HG02852 (cell line): Measurements from ENCODE around the gene MRPL33.

Experiments
- ATAC-seq: cut with Tn5 transposase; IDR thresholded peaks from one replicate; pipeline ENCODE4 v1.9.1; 2021; ENCODE audit warnings: mild to moderate bottlenecking, moderate library complexity; ENCODE audit not compliant: unreplicated experiment

The MRPL33 gene

DNA sequence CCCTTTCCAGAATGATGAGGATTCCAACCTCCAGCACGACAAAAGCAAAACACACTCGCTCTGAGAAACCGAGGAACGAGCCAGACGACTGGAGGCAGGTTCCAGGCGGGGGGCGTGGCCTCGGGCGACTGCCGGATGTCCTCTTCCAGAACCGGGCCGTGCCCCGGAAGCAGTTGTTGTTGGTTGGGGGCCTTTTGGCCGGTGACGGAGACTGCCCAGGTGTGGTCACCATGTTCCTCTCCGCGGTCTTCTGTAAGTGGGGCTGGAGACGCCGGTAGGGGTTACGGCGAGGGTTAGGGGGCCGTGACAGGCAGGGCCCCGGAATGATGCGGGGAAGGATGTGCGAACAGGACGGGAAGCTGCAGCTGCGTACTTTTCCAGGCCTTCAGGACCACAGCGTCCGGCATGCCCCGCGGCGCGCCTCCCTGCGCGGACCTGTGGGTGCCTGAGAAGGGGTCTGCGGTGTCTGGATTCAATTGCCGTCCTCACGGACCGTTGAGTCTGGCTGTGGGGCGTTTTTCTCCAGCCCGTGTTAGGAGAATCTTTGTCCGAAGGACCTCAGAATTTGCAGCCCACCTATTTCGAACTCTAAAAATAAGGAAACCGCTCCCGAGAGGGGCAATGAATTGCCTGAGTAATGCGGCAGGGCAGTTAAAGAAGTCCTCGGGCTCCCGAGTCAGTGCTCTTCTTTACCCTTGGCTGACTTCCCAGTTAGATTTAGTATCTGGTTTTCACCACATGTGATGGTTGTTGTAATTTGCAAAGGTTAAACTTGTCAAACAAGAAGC, at the start of gene MRPL33:
Gene MRPL33 (plus strand): TSS at position 172 of the 788 bp plus-strand sequence. CDS start 59 bp downstream, at position 231.
- ATAC-seq = peak; percentile 98

DNA sequence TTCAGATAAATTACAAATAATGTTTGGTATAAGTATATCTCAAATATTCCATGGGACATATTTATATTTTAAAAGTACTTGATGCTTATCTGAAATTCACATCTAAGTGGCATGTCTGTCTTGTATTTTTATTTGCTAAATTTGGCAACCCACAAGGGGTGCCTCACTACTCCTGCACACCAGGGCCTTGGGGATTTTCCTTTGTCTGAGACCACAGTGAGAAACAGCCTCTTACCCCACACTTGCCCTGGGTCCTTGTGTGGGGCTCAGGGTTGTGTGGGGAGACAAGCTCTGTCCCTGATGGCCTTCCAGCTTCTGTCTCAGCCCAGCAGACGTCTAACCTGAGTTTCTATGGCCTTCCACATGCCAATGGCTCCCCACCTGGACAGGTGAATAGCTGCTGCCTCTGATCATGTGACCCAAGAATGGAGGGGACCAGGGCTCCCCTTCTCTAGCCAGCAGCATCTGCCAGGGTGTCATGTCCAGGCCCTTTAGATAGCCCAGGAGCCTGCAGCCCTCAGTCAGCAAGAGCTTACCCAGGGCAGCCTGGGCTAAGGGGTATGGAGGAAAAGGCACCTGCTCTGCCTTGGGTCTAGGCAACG, 49.5 kb upstream of the MRPL33 start:
- ATAC-seq = no peak

DNA sequence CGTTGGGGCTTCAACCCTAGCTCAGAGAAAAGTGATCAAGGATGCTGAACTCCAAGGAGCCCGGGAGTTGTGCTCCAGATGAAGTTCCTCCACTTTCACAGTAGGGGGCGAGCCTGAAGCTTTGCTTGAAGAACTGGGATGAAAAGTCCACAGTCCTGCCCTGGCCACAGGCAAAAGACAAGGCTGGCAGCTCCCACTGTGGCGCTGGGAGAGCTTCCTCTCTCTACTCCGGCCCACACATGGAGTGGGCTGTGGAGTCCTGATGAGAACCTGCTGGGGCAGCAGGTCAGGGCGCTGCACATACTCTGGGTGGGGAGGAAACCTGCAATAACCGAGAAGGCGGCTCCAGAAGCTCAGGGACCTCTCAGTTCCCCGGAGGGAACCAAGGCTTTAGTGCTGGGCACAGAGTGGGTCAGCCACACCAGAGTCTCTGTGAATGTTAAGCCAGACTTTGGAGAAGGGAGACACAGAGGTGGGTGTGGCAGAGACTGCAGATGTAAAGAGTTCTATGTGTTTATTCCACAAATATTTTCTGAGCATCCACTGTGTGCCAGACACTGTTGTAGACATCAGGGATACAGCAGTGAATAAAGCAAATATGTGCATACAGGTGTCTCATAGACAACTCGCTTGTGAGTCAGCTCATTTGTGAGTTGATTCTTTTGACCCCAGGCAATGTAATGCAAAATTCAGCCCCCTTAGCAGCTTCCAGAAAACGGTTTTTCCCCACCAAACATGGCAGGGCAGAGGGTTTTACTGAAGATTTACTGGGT, 48.0 kb upstream of the MRPL33 start:
- no peak for ATAC-seq

DNA sequence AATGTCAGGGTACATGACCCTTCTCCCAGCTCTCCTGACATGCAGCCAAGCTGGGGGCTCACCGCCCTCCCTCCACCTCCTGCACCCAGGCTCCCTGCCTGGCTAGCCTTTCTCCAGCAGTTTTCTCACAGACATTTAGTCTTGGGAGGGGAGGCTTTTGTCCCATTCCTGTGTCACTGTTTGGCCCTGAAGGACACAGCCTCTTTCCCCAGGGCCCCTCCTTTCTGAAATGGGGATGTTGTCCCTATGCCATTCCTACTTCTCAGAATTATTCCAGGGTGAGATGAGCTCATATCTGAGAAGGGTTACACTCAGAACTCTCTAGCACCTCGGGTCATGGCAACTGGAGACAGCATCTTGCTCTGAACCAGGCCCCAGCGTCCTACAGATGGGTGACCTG, 47.3 kb upstream of the MRPL33 start:
- ATAC-seq = no peak

DNA sequence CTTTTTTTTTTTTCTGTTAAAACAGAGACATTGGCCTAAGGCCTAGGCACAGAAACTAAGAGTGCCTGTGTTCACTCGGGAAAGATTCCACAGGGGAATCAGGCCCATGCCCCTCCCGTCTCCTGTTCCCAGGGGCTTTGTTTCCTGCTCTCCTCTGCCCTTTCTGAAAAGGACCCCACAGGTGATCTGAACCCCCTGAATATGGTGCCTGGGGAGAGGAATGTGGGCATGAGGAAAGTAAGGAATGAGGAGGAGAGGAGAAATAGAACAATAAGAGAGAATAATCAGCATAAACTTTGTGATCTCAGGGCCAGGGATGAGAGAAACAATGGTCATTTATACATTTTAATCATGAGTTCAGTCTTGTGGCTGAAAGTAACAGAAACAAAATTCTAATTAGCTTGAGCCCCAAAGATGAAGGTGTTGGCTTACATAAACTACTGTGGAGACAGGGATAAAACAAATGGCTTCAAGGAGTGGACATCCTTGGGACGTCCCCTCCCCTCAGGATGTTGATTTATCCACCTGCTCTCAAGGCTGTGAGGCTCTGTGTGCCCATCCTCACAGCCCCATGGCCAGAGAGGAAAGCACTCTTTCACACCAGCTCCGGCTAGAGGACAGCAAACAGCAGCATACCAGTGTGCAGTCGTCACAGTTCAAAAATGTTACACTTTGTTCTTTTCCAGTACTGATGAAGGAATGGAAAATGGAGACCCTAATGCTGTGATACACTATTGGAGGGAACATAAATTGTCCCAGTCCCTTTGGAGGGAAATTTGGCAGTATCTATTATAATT, 46.4 kb upstream of the MRPL33 start:
- ATAC-seq = no peak

DNA sequence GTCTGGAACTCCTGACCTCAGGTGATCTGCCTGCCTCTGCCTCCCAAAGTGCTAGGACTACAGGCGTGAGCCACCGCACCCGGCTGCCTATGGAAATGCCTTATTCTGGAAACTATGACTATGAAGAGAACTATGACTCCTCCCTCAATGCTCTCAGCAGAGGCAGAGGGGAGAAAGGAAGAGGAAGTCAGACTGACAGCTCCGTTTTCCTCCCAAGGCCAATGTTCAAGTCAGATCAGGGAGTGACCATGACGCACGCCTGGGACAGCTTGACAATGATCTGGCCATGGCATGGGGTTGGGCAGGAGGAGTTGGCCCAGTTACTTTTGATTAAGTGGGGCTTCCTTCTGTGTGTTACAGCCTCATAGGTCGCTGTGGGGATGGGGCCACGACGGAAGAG, 44.3 kb upstream of the MRPL33 start:
- ATAC-seq = no peak

DNA sequence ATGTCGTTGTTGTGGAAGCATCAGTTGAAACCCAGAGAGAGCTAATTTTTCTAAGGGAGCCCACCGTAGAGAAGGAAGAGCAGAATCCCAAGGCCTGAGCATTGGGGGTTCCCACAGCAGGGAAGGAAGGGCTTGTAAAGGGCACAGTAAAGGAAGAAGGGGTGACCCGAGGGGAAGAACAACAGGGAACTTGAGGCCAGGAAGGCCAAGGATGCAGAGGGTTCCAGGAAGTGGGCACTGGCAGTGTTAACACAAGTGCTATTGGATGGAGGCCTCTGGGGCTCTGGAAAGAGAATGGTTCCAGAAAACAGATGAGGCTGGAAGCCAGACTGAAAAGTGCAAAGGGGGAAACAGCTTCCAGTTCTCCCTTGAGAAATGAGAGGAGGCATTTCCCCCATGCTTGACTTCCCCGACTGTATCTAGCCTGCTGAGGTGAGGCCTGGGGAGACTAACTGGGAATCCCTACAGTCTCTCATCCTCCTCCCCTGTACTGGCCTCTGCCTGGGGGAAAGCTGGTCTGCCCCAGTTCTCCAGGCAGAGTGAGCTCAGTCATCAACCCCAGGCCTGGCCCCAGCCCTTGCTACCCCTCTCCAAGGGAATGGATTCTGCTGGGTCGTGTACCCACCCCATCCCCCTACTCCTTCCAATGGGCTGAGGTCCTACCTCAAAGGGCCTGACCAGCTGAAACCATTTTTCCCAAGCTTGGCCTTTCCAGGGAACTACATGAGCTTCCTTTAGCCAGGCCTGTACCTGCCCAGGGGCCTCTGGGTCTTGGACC, 43.2 kb upstream of the MRPL33 start:
- ATAC-seq = no peak

DNA sequence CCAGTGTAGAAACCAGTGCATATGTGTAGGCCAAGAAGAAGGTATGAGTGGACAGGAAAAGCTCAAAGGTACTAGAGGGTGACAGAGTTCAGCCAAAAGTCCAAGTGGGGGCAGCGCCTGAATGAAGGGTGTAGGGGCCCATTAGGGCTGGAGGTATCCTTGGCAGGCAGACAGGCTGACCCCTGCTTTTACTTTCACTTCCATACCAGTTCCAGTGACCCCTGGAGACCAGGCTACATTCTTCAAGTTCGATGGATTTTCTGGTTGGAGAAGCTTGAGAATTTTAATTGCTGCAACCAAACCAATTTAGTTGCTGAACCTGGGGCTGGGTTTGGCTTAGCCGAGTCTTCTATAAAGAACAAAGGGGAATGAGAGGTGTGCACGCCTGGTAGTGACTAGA, 42.3 kb upstream of the MRPL33 start:
- ATAC-seq = no peak

DNA sequence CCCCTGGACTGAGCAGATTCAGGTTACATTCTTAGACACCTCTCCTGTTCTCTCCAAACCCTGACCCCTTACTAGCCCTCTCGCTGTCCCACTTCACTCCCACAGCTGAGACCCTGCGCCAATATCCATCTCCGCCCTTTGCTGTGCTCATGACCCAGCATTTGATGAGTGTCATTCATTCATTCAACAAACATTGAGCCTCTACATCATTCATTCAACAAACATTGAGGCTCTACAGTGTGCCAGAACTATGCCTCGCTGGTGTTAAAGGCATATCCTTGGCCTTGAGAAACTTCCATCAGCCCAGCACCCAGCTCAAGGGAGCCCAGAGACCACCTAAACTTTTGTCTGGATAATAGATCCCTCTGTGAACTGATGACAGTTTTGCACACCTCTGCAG, 41.9 kb upstream of the MRPL33 start:
- no peak for ATAC-seq

DNA sequence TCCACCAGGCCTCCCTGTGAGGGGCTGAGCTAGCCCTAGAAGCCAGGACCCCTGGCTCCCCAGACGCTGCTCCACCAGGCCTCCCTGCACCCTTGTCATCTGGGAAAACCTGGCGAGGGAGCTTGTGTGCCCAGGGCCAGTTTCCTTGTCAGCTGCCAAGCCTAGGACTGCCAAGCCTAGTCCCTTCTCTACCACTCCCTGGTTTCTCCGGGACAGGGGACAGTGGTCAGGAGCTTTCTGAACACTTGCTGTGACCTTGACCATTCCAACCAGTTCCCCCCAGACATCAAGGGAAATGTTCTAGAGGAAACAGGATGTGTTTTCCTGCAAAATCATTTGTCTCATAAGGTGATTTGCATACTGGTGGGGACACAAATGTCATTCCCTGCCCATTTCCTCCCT, 41.3 kb upstream of the MRPL33 start:
- no peak for ATAC-seq

DNA sequence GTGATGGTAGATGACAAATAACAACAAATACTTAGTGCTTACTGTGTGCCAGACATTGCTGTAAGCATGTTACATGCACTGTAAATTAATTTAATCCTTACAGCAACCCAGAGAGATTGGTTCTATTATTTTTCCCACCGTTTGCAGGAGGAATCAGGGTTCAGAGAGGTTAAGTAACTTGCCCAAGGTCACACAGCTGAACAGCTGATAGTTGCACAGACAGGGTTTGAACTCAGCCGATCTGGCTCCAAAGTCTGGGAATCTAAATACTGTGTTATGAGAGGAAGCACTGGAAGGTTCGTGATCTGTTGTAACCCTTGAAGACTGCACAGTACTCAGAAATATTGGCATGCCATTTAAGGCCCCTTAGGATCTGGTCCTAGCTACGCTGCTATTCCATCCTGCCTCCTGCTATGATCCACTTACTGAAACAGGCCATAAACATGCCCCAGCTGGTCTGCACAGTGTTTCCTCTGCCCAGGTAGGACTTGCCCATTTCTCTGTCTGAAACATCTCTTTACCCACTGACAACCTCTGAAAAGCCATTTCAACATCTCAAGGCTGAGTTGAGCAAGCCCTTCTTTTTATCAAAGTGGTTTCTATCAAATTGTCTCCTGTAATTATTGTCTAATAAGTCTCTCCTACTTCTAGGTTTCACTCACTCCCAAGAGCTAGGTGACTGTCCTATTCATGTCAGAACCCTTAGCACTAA, 40.4 kb upstream of the MRPL33 start:
- ATAC-seq = no peak

DNA sequence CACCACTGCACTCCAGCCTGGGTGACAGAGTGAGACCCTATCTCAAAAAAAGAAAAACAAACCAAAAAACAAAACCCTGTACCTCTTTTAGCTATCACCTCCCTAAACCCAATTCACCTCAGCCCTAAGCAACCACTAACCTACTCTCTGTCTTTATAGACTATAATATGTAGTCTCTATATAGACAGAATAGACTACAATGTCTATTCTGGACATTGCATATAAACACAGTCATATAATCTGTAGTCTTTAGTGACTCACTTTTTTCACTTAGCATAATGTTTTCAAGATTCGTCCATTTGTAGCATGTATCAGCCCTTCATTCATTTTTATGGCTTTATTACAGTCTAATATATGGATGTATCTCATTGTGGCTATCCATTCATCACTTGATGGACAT, 37.2 kb upstream of the MRPL33 start:
- ATAC-seq = no peak

DNA sequence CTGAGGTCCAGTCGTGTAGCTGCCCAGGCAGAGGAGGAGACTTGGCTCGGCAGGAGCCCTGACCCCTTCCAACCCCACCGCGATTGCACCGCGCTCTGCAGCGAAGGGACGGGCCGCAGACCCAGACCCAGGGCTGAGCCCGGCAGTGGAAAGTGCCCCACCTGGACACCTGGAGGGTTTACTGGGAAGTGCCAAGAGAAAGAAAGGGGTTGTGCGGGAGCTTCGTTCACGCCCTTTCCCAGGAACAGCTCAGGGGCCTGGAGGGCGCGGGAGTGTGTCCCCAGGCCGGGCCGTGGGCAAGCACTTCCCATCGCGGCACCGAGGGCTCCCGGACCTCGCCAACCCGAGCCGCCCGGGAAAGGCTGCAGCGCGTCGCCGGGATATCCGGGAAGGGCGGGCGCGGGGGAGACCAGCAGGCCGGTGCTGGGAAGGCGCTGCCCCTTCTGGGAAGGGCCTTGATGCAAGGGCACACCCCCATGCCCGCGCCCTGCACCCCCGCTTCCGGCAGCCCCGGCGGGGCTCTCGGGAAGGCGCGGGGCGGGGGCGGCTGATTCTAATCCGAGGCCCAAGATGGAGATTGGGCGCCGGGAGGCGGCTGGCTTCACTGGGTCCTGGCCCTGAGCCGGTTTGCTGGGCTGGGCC, 36.1 kb upstream of the MRPL33 start:
- no peak for ATAC-seq

DNA sequence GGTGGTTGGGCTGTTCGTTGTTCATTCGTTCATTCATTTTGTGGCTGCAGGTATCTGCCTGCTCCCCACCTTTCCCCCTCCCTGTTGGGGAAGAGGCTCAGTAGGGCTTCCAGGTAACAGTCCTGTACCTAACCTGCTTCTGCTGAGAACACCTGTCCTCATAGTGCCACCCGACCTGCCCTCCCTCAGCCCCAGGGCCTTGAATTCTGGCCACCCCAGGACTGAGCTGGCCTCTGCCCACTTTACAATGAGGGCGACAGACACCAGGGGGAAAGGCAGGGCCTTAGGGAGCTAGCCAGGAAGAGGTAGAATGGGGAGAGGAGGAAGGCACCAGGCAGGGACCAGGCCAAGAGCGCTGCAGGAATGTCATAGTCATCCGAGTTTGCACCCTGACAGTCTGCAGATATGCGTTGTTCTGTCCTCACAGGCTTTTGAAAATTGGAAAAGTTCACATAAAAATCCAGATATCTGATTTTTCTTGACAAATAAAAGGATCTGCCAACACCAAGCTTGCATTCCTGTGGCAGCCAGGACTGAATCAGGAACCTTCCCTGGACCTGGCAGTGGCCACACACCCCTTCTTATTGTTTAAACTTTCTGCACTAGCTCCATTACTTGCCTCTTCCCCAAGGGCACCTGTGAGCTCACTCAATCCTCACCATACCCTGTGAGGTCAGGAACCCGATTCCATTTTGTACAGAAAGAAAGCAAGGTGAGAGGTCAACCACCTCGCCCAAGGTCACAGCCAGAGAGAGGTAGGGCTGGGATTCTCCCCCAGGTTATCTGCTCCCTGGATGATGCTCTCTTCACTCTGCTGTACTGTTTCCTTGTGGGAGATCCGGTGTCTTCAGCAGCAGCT, 35.3 kb upstream of the MRPL33 start:
- ATAC-seq = no peak

DNA sequence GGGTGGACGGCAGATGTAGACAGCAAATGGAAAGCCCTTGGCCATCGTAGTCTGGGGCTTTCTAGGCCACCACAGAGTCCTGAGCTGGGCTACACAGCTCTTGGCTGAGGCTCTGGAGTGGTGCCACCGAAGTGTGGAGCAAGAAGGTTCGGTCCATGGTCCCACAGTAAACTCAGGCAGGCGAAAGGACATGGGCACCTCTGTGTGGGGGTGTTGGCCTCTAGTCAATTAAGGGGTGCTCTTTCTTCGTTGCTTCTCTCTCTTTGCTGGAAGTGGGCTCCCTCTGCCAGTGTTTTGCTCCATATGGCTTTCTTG, 34.7 kb upstream of the MRPL33 start:
- ATAC-seq = no peak

DNA sequence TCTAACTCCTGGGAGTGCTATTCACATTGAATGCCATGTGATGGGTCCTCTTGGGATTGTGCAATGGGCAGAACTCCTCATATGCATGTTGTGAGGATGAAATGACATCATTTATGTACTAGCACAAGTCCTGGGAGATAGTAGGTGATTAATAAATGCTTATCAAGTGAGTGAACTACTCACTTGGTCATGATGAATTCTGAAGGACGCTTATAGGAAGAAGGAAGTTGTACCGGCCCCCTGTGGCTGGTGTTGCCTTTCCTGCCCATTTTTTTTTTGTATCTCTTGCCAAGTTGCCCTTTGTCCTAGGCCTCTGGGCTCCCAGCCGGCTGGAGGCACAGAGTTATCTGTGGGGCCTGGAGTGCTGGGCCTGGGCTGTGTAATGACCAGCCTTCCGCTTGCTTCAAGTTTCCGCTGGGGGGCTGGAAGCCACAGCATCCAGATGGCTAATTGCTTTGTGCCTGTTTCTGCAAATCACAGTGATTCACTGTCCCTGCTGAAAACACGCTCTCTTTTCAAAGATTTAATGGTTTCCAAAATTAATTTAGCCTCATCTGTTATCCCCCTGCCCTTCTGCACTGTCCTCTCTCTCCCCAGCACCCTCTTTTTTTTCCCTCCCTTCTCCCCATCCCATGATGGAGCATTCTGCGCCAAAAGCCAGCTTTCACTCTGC, 33.7 kb upstream of the MRPL33 start:
- no peak for ATAC-seq

DNA sequence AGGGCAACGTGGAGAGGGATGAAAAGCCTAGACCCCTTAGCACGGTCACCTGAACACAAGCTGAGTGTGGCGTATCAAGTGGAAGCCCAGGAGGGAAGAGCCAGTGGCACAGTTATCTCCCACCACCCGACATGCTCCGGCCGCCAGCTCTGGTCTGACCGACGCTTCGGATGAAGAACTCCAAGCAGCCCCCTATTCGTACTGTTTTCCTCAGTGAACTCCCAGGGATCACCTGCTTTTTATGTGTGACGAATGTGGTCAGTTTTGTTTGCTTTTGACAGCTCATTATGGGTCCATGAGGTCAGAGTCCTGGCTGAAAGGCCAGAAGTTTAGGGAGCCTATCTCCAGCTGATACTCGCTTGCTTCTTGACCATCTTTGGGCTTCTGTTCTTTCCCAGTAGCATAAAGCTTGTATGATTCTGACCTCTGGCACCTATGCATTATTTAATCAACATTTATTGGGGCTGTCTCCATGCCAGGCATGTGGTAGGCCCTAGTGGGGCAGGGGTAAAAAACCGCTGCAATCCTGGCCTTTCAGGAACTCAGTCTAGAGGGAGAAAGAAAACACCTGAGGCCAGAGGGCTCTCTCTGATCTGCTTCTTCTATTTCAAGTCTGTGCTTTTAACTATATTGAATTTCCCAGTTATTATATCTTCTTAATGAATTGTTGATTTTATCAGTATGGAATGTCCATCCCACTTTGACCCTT, 33.0 kb upstream of the MRPL33 start:
- no peak for ATAC-seq

DNA sequence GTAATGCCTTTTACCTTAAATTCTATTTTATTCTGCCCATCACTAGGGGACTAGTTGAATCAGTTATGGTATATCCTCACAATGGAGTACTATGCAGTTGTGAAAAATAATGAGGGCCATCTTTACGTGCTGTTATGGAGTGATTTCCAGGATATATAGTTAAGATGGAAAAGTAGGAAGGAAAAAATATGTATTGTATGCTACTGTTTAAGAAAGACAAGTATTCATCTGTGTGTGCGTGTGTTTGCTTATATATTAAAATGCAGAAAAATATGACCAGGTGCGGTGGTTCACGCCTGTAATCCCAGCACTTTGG, 32.5 kb upstream of the MRPL33 start:
- no peak for ATAC-seq
